ENCODE data around the gene KMT2C.
A peak's percentile ranks its signal among the peaks of the same experiment; 100 is the strongest.
"Not testable (repeated sequence)": the region's sequence is repeated elsewhere in the genome, so short reads cannot be mapped to it uniquely, and the experiment has no call there.

Gene KMT2C

GRCh38 chr7:152363798-152364197, 72.0 kb downstream of the KMT2C start:
- Mint-ChIP-seq H3K27me3 (no peaks in the 10 kb centered on the region), H3K27ac (peak overlapping the region; percentile 33), H3K4me1 (peaks cover 70% of the 10 kb centered on the region), H3K9me3 (peaks cover 3% of the 10 kb centered on the region), H3K36me3 (peaks cover 32% of the 10 kb centered on the region), H3K4me3 (no peak overlapping the region)
- no peak for ATAC-seq

GRCh38 chr7:152362128-152362926, 73.5 kb downstream of the KMT2C start:
- no peak overlapping the region for H3K4me3 Mint-ChIP-seq
- peaks cover 63% of the 10 kb centered on the region for H3K4me1 Mint-ChIP-seq
- H3K27me3 Mint-ChIP-seq: no peaks in the 10 kb centered on the region
- H3K27ac Mint-ChIP-seq: peak overlapping the region; percentile 47
- peaks cover 24% of the 10 kb centered on the region for H3K36me3 Mint-ChIP-seq
- ATAC-seq: no peak
- peaks cover 3% of the 10 kb centered on the region for H3K9me3 Mint-ChIP-seq

GRCh38 chr7:152355474-152356057, 80.2 kb downstream of the KMT2C start:
- no peaks in the 10 kb centered on the region for H3K9me3 Mint-ChIP-seq
- H3K27ac Mint-ChIP-seq: peak overlapping the region; percentile 26
- ATAC-seq: no peak
- no peaks in the 10 kb centered on the region for H3K27me3 Mint-ChIP-seq
- H3K4me1 Mint-ChIP-seq: peaks cover 30% of the 10 kb centered on the region
- H3K4me3 Mint-ChIP-seq: no peak overlapping the region
- H3K36me3 Mint-ChIP-seq: peaks cover 52% of the 10 kb centered on the region

- Mint-ChIP-seq H3K27me3 (no peaks in the 10 kb centered on the region), H3K9me3 (peaks cover 3% of the 10 kb centered on the region), H3K4me1 (peaks cover 24% of the 10 kb centered on the region), H3K27ac (no peak overlapping the region), H3K4me3 (no peak overlapping the region), H3K36me3 (peaks cover 61% of the 10 kb centered on the region)
- no peak for ATAC-seq
These were observed 81.7 kb downstream of the KMT2C start for GRCh38 chr7:152354061-152354460.

- ATAC-seq, H3K4me3 Mint-ChIP-seq, H3K27ac Mint-ChIP-seq, H3K9me3 Mint-ChIP-seq, H3K27me3 Mint-ChIP-seq: not testable (repeated sequence)
- peaks cover 69% of the 10 kb centered on the region for H3K36me3 Mint-ChIP-seq
- peaks cover 24% of the 10 kb centered on the region for H3K4me1 Mint-ChIP-seq
These were observed 82.5 kb downstream of the KMT2C start for GRCh38 chr7:152353281-152353680.

GRCh38 chr7:152351747-152352146, 84.1 kb downstream of the KMT2C start:
- ATAC-seq, H3K27me3 Mint-ChIP-seq, H3K4me3 Mint-ChIP-seq, H3K27ac Mint-ChIP-seq, H3K9me3 Mint-ChIP-seq: not testable (repeated sequence)
- Mint-ChIP-seq H3K4me1 (peaks cover 26% of the 10 kb centered on the region), H3K36me3 (peaks cover 84% of the 10 kb centered on the region)

- no peak overlapping the region for H3K27ac Mint-ChIP-seq
- ATAC-seq: no peak
- peaks cover 3% of the 10 kb centered on the region for H3K9me3 Mint-ChIP-seq
- peaks cover 24% of the 10 kb centered on the region for H3K4me1 Mint-ChIP-seq
- H3K4me3 Mint-ChIP-seq: no peak overlapping the region
- no peaks in the 10 kb centered on the region for H3K27me3 Mint-ChIP-seq
- H3K36me3 Mint-ChIP-seq: peaks cover 80% of the 10 kb centered on the region
These were observed 84.6 kb downstream of the KMT2C start for GRCh38 chr7:152351168-152351567.

GRCh38 chr7:152347888-152348287, 87.9 kb downstream of the KMT2C start:
- Mint-ChIP-seq H3K27me3 (no peaks in the 10 kb centered on the region), H3K36me3 (peaks cover 59% of the 10 kb centered on the region), H3K27ac (no peak overlapping the region), H3K9me3 (peaks cover 3% of the 10 kb centered on the region), H3K4me1 (peaks cover 30% of the 10 kb centered on the region), H3K4me3 (no peak overlapping the region)
- no peak for ATAC-seq

- H3K4me3 Mint-ChIP-seq: no peak overlapping the region
- no peak overlapping the region for H3K27ac Mint-ChIP-seq
- no peak for ATAC-seq
- H3K36me3 Mint-ChIP-seq: peaks cover 36% of the 10 kb centered on the region
- peaks cover 57% of the 10 kb centered on the region for H3K4me1 Mint-ChIP-seq
- no peaks in the 10 kb centered on the region for H3K27me3 Mint-ChIP-seq
- H3K9me3 Mint-ChIP-seq: peaks cover 2% of the 10 kb centered on the region
These were observed 91.5 kb downstream of the KMT2C start for GRCh38 chr7:152344253-152344652.

- Mint-ChIP-seq H3K36me3 (peaks cover 21% of the 10 kb centered on the region), H3K4me1 (peaks cover 64% of the 10 kb centered on the region), H3K27ac (peak overlapping the region; percentile 5), H3K27me3 (no peaks in the 10 kb centered on the region), H3K9me3 (no peaks in the 10 kb centered on the region), H3K4me3 (no peak overlapping the region)
- no peak for ATAC-seq
These were observed 93.0 kb downstream of the KMT2C start for GRCh38 chr7:152342796-152343195.

GRCh38 chr7:152341914-152342236, 93.9 kb downstream of the KMT2C start:
- Mint-ChIP-seq H3K36me3 (peaks cover 12% of the 10 kb centered on the region), H3K4me1 (peaks cover 72% of the 10 kb centered on the region)

GRCh38 chr7:152341039-152341913, 94.5 kb downstream of the KMT2C start:
- Mint-ChIP-seq H3K4me1 (peaks cover 74% of the 10 kb centered on the region), H3K4me3 (no peak overlapping the region)

More at GRCh38 chr7:152341914-152342236, 93.9 kb downstream of the KMT2C start:
- H3K27ac Mint-ChIP-seq: no peak overlapping the region
- no peak overlapping the region for H3K4me3 Mint-ChIP-seq
- H3K9me3 Mint-ChIP-seq: no peaks in the 10 kb centered on the region
- no peaks in the 10 kb centered on the region for H3K27me3 Mint-ChIP-seq
- no peak for ATAC-seq

GRCh38 chr7:152340161-152340560, 95.6 kb downstream of the KMT2C start:
- ATAC-seq: no peak
- peaks cover 9% of the 10 kb centered on the region for H3K36me3 Mint-ChIP-seq
- no peak overlapping the region for H3K4me3 Mint-ChIP-seq
- no peaks in the 10 kb centered on the region for H3K9me3 Mint-ChIP-seq
- no peaks in the 10 kb centered on the region for H3K27me3 Mint-ChIP-seq
- H3K27ac Mint-ChIP-seq: no peak overlapping the region
- H3K4me1 Mint-ChIP-seq: peaks cover 79% of the 10 kb centered on the region

More at GRCh38 chr7:152341039-152341913, 94.5 kb downstream of the KMT2C start:
- H3K27ac Mint-ChIP-seq: peak overlapping the region; percentile 27
- ATAC-seq: peak; percentile 81
- H3K36me3 Mint-ChIP-seq: peaks cover 9% of the 10 kb centered on the region
- no peaks in the 10 kb centered on the region for H3K27me3 Mint-ChIP-seq
- no peaks in the 10 kb centered on the region for H3K9me3 Mint-ChIP-seq

GRCh38 chr7:152338561-152338960, 97.2 kb downstream of the KMT2C start:
- Mint-ChIP-seq H3K27ac (no peak overlapping the region), H3K36me3 (peaks cover 7% of the 10 kb centered on the region), H3K9me3 (no peaks in the 10 kb centered on the region), H3K4me1 (peaks cover 80% of the 10 kb centered on the region), H3K27me3 (no peaks in the 10 kb centered on the region), H3K4me3 (no peak overlapping the region)
- ATAC-seq: no peak

GRCh38 chr7:152336754-152337368, 98.9 kb downstream of the KMT2C start:
- peaks cover 80% of the 10 kb centered on the region for H3K4me1 Mint-ChIP-seq
- no peaks in the 10 kb centered on the region for H3K9me3 Mint-ChIP-seq
- H3K4me3 Mint-ChIP-seq: no peak overlapping the region
- no peaks in the 10 kb centered on the region for H3K36me3 Mint-ChIP-seq
- H3K27ac Mint-ChIP-seq: no peak overlapping the region
- no peak for ATAC-seq
- no peaks in the 10 kb centered on the region for H3K27me3 Mint-ChIP-seq
